ENCODE measurements around the gene NDUFAF7. TPM values are rescaled to one million over a fixed set of nuclear protein-coding genes. Genes with fewer than 3 reads are reported as not detected.

Gene NDUFAF7
- total RNA-seq (26.5 TPM), polyA plus RNA-seq (1 to 10 TPM; 5.4 to 9.3 (median 6.8) TPM)

GRCh38 chr2:37231241-37232130, at the start of gene NDUFAF7, which contains the start of gene CEBPZ:
Gene NDUFAF7 (plus strand): TSS chr2:37231658. CDS start chr2:37231706, 48 bp downstream.
Gene CEBPZ (minus strand): TSS chr2:37231596. CDS start chr2:37231567, 29 bp downstream.
- ATAC-seq (ENCODE audit: low read depth in 2 of 2) = peak; percentile 92 to 93

GRCh38 chr2:37181726-37182684, 49.5 kb upstream of the NDUFAF7 start:
- Histone ChIP-seq H3K27ac (ENCODE audit: insufficient read depth, low read length, poor library complexity, severe bottlenecking) (no peak overlapping the region), H3K27me3 (ENCODE audit: control insufficient read depth, insufficient read depth, low read length) (peaks cover 16% of the 10 kb centered on the region), H3K36me3 (ENCODE audit: control insufficient read depth, insufficient read depth, low read length) (no peaks in the 10 kb centered on the region), H3K4me3 (ENCODE audit: low read depth, low read length) (no peak overlapping the region), H3K9me3 (ENCODE audit: control insufficient read depth in 2 of 2, low read length in 2 of 2) (no peaks in the 10 kb centered on the region), H3K4me1 (ENCODE audit: control insufficient read depth, insufficient read depth, low read length, poor library complexity, severe bottlenecking) (no peaks in the 10 kb centered on the region)
- Mint-ChIP-seq H3K36me3 (no peaks in the 10 kb centered on the region), H3K9me3 (peaks cover 0 to 4% (median 0%) of the 10 kb centered on the region in 7 donors), H3K27ac (peak overlapping the region in 1 of 3 donors; percentile 45), H3K27me3 (peaks cover 36% of the 10 kb centered on the region), H3K4me3 (no peak overlapping the region), H3K4me1 (no peaks in the 10 kb centered on the region)
- DNase-seq (no peak), ATAC-seq (ENCODE audit: low read depth in 2 of 2) (no peak)

More at GRCh38 chr2:37231241-37232130, at the start of gene NDUFAF7, which contains the start of gene CEBPZ:
- peaks cover 29% of the 10 kb centered on the region for H3K36me3 Mint-ChIP-seq
- H3K27me3 Mint-ChIP-seq = no peaks in the 10 kb centered on the region
- peak within 1 kb of the TSS; percentile 98 for H3K4me3 ChIP-seq (ENCODE audit: low read depth, low read length)
- H3K9me3 Mint-ChIP-seq = no peaks in the 10 kb centered on the region
- no peak within 1 kb of the TSS for H3K4me3 Mint-ChIP-seq
- no peaks in the 10 kb centered on the region for H3K27me3 ChIP-seq (ENCODE audit: control insufficient read depth, insufficient read depth, low read length)
- DNase-seq = peak; percentile 84 to 91 (median 85)
- no peaks in the 10 kb centered on the region for H3K9me3 ChIP-seq (ENCODE audit: control insufficient read depth in 2 of 2, low read length in 2 of 2)
- H3K4me1 ChIP-seq (ENCODE audit: control insufficient read depth, insufficient read depth, low read length, poor library complexity, severe bottlenecking) = peaks cover 45% of the 10 kb centered on the region
- H3K27ac ChIP-seq (ENCODE audit: insufficient read depth, low read length, poor library complexity, severe bottlenecking) = peak within 1 kb of the TSS; percentile 92
- H3K27ac Mint-ChIP-seq = no peak within 1 kb of the TSS
- peaks cover 9 to 42% (median 30%) of the 10 kb centered on the region in 4 donors for H3K4me1 Mint-ChIP-seq
- H3K36me3 ChIP-seq (ENCODE audit: control insufficient read depth, insufficient read depth, low read length) = peaks cover 25% of the 10 kb centered on the region

- H3K36me3 ChIP-seq (ENCODE audit: control insufficient read depth, insufficient read depth, low read length) = no peaks in the 10 kb centered on the region
- H3K4me1 Mint-ChIP-seq = no peaks in the 10 kb centered on the region
- no peaks in the 10 kb centered on the region for H3K36me3 Mint-ChIP-seq
- peaks cover 13% of the 10 kb centered on the region for H3K27me3 ChIP-seq (ENCODE audit: control insufficient read depth, insufficient read depth, low read length)
- H3K9me3 Mint-ChIP-seq = no peaks in the 10 kb centered on the region
- H3K4me1 ChIP-seq (ENCODE audit: control insufficient read depth, insufficient read depth, low read length, poor library complexity, severe bottlenecking) = no peaks in the 10 kb centered on the region
- H3K4me3 Mint-ChIP-seq = no peak within 1 kb of the TSS
- no peak within 1 kb of the TSS for H3K4me3 ChIP-seq (ENCODE audit: low read depth, low read length)
- H3K27ac ChIP-seq (ENCODE audit: insufficient read depth, low read length, poor library complexity, severe bottlenecking) = no peak within 1 kb of the TSS
- DNase-seq (no peak), ATAC-seq (ENCODE audit: low read depth in 2 of 2) (no peak)
- no peaks in the 10 kb centered on the region for H3K9me3 ChIP-seq (ENCODE audit: control insufficient read depth in 2 of 2, low read length in 2 of 2)
- peaks cover 23% of the 10 kb centered on the region for H3K27me3 Mint-ChIP-seq
- H3K27ac Mint-ChIP-seq = no peak within 1 kb of the TSS
These were observed 42.9 kb upstream of the NDUFAF7 start, which contains the start of gene SULT6B1 for GRCh38 chr2:37188570-37188969. Gene SULT6B1 (minus strand): TSS chr2:37188670. CDS start chr2:37188640, 30 bp downstream.

DNA sequence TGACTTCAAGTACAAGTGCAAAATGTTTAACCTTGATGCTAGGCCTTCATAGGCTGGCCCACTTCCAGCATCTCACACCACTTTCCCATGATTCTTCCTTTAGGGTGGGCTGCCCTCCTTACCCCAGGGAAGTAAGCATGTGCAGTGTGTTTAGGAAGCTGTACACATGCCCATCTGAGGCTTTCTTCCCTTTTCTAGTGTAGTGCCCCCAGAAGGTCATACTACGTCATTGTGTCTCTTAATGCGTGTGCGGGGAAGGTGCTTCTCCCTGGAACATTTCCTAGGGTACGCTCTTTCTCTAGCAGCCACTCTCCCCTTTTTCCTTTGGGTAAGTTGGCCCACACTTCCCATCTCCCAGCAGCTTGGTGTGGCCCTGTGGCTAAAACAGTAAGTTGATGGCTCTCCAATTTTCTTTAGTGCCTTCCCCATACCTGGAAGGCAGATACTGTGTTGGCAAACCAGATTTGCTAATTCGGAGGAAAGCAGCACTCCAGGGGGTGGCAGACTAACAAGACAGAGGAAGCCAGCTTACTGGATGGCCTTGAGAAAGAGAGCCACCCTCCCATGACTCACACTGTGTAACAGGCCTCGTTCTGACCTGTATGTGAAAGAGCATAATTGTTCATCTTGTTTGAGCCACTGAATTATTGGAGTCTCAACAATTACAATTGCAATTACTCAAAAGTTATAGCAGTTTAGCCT, 41.9 kb upstream of the NDUFAF7 start:
- H3K27ac Mint-ChIP-seq = peak overlapping the region in 1 of 3 donors; percentile 12
- H3K27me3 Mint-ChIP-seq = peaks cover 23% of the 10 kb centered on the region
- no peaks in the 10 kb centered on the region for H3K4me1 ChIP-seq (ENCODE audit: control insufficient read depth, insufficient read depth, low read length, poor library complexity, severe bottlenecking)
- H3K27me3 ChIP-seq (ENCODE audit: control insufficient read depth, insufficient read depth, low read length) = peaks cover 13% of the 10 kb centered on the region
- no peak overlapping the region for H3K4me3 ChIP-seq (ENCODE audit: low read depth, low read length)
- H3K27ac ChIP-seq (ENCODE audit: insufficient read depth, low read length, poor library complexity, severe bottlenecking) = no peak overlapping the region
- H3K36me3 ChIP-seq (ENCODE audit: control insufficient read depth, insufficient read depth, low read length) = no peaks in the 10 kb centered on the region
- ATAC-seq (ENCODE audit: low read depth in 2 of 2) (no peak), DNase-seq (no peak)
- no peaks in the 10 kb centered on the region for H3K36me3 Mint-ChIP-seq
- no peaks in the 10 kb centered on the region for H3K9me3 Mint-ChIP-seq
- H3K4me1 Mint-ChIP-seq = no peaks in the 10 kb centered on the region
- no peaks in the 10 kb centered on the region for H3K9me3 ChIP-seq (ENCODE audit: control insufficient read depth in 2 of 2, low read length in 2 of 2)
- no peak overlapping the region for H3K4me3 Mint-ChIP-seq

GRCh38 chr2:37190290-37190689, 41.2 kb upstream of the NDUFAF7 start:
- peaks cover 10% of the 10 kb centered on the region for H3K27me3 ChIP-seq (ENCODE audit: control insufficient read depth, insufficient read depth, low read length)
- no peak for DNase-seq
- H3K4me1 ChIP-seq (ENCODE audit: control insufficient read depth, insufficient read depth, low read length, poor library complexity, severe bottlenecking) = no peaks in the 10 kb centered on the region
- no peak overlapping the region for H3K27ac ChIP-seq (ENCODE audit: insufficient read depth, low read length, poor library complexity, severe bottlenecking)
- Mint-ChIP-seq H3K9me3 (no peaks in the 10 kb centered on the region), H3K27me3 (peaks cover 20% of the 10 kb centered on the region), H3K4me1 (no peaks in the 10 kb centered on the region), H3K36me3 (no peaks in the 10 kb centered on the region), H3K4me3 (peak overlapping the region in 1 of 4 donors; percentile 3), H3K27ac (no peak overlapping the region)
- H3K4me3 ChIP-seq (ENCODE audit: low read depth, low read length) = no peak overlapping the region
- no peak for ATAC-seq (ENCODE audit: low read depth in 2 of 2)
- no peaks in the 10 kb centered on the region for H3K9me3 ChIP-seq (ENCODE audit: control insufficient read depth in 2 of 2, low read length in 2 of 2)
- H3K36me3 ChIP-seq (ENCODE audit: control insufficient read depth, insufficient read depth, low read length) = no peaks in the 10 kb centered on the region

DNA sequence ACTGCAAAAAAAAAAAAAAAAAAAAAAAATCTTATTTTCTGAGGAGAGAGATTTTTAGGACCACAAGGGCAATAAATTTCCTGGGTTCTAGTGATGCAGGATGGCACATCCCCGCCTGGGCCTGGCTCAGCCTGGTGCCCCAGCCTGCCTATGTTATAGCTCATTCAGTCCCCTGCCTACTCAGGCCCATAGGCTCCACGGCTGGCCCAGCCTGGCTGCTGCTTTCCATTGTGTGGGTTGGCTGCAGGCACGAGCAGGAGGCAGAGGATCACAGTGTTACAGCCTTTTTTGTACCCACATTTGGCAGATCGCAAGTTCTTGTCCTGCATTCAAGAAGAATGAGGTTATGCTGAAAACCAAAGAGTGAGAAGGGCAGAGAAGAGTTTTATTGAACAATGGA, 40.2 kb upstream of the NDUFAF7 start:
- no peak for DNase-seq
- Histone ChIP-seq H3K36me3 (ENCODE audit: control insufficient read depth, insufficient read depth, low read length) (no peaks in the 10 kb centered on the region), H3K27ac (ENCODE audit: insufficient read depth, low read length, poor library complexity, severe bottlenecking) (no peak overlapping the region), H3K4me3 (ENCODE audit: low read depth, low read length) (no peak overlapping the region), H3K27me3 (ENCODE audit: control insufficient read depth, insufficient read depth, low read length) (peaks cover 4% of the 10 kb centered on the region), H3K4me1 (ENCODE audit: control insufficient read depth, insufficient read depth, low read length, poor library complexity, severe bottlenecking) (peaks cover 5% of the 10 kb centered on the region), H3K9me3 (ENCODE audit: control insufficient read depth in 2 of 2, low read length in 2 of 2) (no peaks in the 10 kb centered on the region)
- Mint-ChIP-seq H3K4me1 (peaks cover 0 to 3% (median 2%) of the 10 kb centered on the region in 4 donors), H3K9me3 (no peaks in the 10 kb centered on the region), H3K27me3 (peaks cover 10% of the 10 kb centered on the region), H3K27ac (no peak overlapping the region), H3K4me3 (no peak overlapping the region), H3K36me3 (no peaks in the 10 kb centered on the region)
- no peak for ATAC-seq (ENCODE audit: low read depth in 2 of 2)

- Histone ChIP-seq H3K4me1 (ENCODE audit: control insufficient read depth, insufficient read depth, low read length, poor library complexity, severe bottlenecking) (peaks cover 6% of the 10 kb centered on the region), H3K36me3 (ENCODE audit: control insufficient read depth, insufficient read depth, low read length) (no peaks in the 10 kb centered on the region), H3K27me3 (ENCODE audit: control insufficient read depth, insufficient read depth, low read length) (peaks cover 2% of the 10 kb centered on the region), H3K4me3 (ENCODE audit: low read depth, low read length) (no peak overlapping the region), H3K9me3 (ENCODE audit: control insufficient read depth in 2 of 2, low read length in 2 of 2) (no peaks in the 10 kb centered on the region), H3K27ac (ENCODE audit: insufficient read depth, low read length, poor library complexity, severe bottlenecking) (no peak overlapping the region)
- no peak for DNase-seq
- Mint-ChIP-seq H3K36me3 (no peaks in the 10 kb centered on the region), H3K4me1 (peaks cover 0 to 7% (median 5%) of the 10 kb centered on the region in 4 donors), H3K4me3 (peak overlapping the region in 2 of 4 donors; percentile 10 to 34), H3K27me3 (peaks cover 9% of the 10 kb centered on the region), H3K9me3 (no peaks in the 10 kb centered on the region), H3K27ac (no peak overlapping the region)
- no peak for ATAC-seq (ENCODE audit: low read depth in 2 of 2)
These were observed 39.7 kb upstream of the NDUFAF7 start for GRCh38 chr2:37191747-37192146.
